Measurements from ENCODE around the gene SLC25A5.

Gene SLC25A5

DNA sequence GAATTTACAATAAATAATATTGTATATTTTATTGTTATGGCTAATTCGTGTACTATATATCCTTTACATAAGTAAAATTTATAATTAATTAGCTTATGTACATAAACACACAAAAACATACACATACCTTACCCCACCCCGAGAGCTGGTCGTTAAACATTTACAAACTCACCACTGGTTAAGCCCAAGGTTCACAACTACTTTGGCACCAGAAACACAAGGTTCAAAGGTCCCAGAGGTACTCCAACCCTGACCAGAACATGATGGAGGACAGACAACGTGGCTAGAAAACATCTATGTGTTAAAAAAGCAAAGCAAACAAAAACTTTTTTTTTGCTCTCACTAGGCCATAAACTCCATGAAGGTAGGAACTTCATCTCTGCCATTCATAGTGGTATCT lies 37.7 kb downstream of the SLC25A5 start:
- DNase-seq (ENCODE audit: low read depth in 3 of 3): no peak

DNA sequence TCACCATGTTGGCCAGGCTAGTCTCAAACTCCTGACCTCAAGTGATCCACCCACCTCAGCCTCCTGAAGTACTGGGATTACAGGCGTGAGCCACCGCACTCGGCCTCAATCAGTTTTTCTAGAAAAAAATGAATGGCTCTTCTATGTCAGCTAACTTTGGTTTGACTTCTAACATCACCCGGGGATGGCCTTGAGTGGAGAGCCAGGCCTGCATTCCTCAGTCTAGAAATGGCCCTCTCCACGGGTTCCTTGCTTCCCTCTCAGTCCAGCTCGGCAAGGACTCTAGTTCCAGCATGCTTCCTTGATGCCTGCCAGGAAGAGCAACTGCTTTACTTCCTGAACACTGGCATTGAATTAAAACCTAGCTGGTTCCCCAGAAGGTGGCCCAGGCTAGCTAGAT lies 39.0 kb downstream of the SLC25A5 start:
- no peak for DNase-seq (ENCODE audit: low read depth in 3 of 3)

DNA sequence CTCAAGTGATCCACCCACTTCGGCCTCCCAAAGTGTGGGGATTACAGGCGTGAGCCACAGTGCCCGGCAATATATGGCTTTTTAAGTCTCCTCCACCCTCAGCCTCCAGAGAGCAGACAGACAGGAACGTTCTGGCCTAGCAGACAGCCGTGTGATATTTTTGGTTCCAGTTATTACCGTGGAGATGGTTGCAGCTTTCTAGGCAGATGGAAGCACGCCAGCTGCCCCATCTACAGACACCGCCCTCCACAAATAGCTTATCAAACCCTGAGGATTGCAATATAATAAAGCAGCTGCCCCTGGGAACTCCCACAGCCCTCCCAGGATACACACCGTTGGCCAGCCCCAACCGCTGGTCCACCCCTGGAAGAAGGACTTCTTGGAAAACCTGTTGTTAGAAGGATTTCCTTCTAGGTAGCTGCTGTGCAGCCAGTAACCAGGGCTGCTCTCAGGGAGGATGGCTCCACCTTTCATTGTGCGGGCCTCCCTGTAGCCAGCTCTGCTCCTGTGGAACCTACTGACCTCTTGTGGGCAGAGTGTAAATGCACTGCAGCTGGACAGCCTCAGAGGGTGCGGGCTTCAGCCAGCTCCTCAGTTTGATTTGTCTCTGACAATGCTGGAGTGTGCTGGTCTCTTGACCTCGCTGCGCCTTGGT lies 44.0 kb downstream of the SLC25A5 start:
- DNase-seq (ENCODE audit: low read depth in 3 of 3): no peak

DNA sequence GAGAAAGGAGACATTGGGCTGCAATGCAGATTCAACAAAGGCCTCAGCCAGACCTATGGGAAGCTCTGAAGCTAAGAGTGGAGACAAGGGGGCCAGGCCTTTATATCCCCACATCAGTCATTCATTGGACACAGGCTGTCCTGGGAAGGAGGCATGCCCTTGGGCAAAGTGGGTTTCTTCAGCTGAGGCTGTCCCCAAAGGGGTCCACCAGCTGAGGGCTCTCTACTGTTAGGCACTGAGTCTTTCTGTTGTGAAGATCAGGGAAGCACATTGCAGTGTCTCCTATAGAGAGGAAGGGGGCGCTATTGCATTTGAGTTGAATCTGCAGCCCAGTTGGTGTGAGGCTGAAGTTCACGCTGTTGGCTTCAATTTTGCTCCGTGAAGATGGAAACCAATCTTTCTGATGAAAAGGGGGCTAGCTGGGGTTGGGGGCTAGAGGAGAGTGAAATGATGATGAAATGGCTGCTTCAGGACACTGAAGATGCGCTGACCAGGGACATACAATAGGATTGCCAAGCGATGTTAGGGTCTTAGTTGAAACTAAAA lies 48.0 kb downstream of the SLC25A5 start:
- peak in 2 of 3 experiments; percentile 3 to 5 for DNase-seq (ENCODE audit: low read depth in 3 of 3)

DNA sequence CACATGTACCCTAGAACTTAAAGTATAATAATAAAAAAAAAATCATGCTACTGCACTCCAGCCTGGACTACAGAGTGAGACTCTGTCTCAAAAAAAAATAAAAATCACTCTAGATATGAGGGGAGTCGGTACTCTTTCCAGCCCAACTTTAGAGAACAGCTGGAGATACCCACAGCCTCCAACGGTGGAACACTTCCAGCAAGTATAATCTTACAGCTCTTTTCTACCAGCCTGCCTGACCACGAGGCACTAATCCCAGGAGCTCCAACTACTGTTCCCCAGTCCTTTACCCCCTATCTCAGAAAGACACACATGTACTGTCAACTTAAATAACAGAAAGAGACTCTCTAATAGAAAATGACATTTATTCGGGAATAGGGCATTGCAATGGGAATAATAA lies 50.1 kb downstream of the SLC25A5 start:
- DNase-seq (ENCODE audit: low read depth in 3 of 3): no peak

All from stimulated activated CD4-positive, alpha-beta T cell treated with anti-CD3 and anti-CD28 coated beads, TNF-alpha, amount 100 ng/mL, for 4 hours (primary cell).